WTC11 (cell line): ENCODE measurements around the gene ENTHD1. TPM values are rescaled to one million over a fixed set of nuclear protein-coding genes. Genes with fewer than 3 reads are reported as not detected.

Experiments used
- ATAC-seq: fragments of 200-7000 bp; cut with Tn5 transposase; 2 replicates; pipeline ENCODE4 v1.10.0; 2021; ENCODE audit warnings: mild to moderate bottlenecking, moderate library complexity
- CTCF ChIA-PET: fragments of 300-600 bp; sonication (Branson Sonifier 250); formaldehyde crosslinking; loops from one replicate; lab custom pipeline; 2021; ENCODE audit warnings: antibody characterized with exemption; lab: Charles Lee
- POLR2A ChIA-PET: fragments of 350-600 bp; sonication (Branson Sonifier 250); formaldehyde crosslinking; loops from one replicate; lab custom pipeline; 2021; ENCODE audit warnings: antibody characterized with exemption; lab: Charles Lee
- DNase-seq: peaks from one replicate; pipeline ENCODE4 v3.0.0; 2021; ENCODE audit warnings: low spot score
- H3K27ac Mint-ChIP-seq: 2 replicates; pipeline ENCODE4 v1.8.0; 2021; ENCODE audit warnings: mixed read lengths
- H3K27me3 Mint-ChIP-seq: 2 replicates; pipeline ENCODE4 v1.8.0; 2021; ENCODE audit warnings: low read depth, mild to moderate bottlenecking, moderate library complexity, mixed read lengths
- H3K36me3 Mint-ChIP-seq: 2 replicates; pipeline ENCODE4 v1.8.0; 2021; ENCODE audit warnings: mixed read lengths
- H3K4me1 Mint-ChIP-seq: 2 replicates; pipeline ENCODE4 v1.8.0; 2022; ENCODE audit warnings: mixed read lengths
- H3K4me3 Mint-ChIP-seq: 2 replicates; pipeline ENCODE4 v1.8.0; 2021; ENCODE audit warnings: mild to moderate bottlenecking, moderate library complexity, mixed read lengths
- H3K9me3 Mint-ChIP-seq: 2 replicates; pipeline ENCODE4 v1.8.0; 2021; ENCODE audit warnings: mixed read lengths
- ATF1 ChIP-seq: sonication (generic); formaldehyde crosslinking; IDR thresholded peaks from 2 replicates; pipeline ENCODE4 v1.8.1; 2023; ENCODE audit warnings: mild to moderate bottlenecking, moderate library complexity, missing genetic modification reagents
- ETV6 ChIP-seq: sonication (generic); formaldehyde crosslinking; IDR thresholded peaks from 2 replicates; pipeline ENCODE4 v1.8.1; 2022; ENCODE audit warnings: mild to moderate bottlenecking, missing genetic modification reagents
- FOXP1 ChIP-seq: sonication (generic); formaldehyde crosslinking; IDR thresholded peaks from 2 replicates; pipeline ENCODE4 v1.8.0; 2022; ENCODE audit warnings: missing genetic modification reagents, mild to moderate bottlenecking, moderate library complexity, borderline replicate concordance
- IRF2 ChIP-seq: sonication (generic); formaldehyde crosslinking; IDR thresholded peaks from 2 replicates; pipeline ENCODE4 v1.8.0; 2022; ENCODE audit warnings: low read depth, missing genetic modification reagents, borderline replicate concordance
- JUN ChIP-seq: sonication (generic); formaldehyde crosslinking; IDR thresholded peaks from 2 replicates; pipeline ENCODE4 v1.8.0; 2023; ENCODE audit warnings: mild to moderate bottlenecking, missing genetic modification reagents
- SOX15 ChIP-seq: fragments of 250-450 bp; sonication (Bioruptor Pico); IDR thresholded peaks from 2 replicates; pipeline ENCODE4 v1.9.0; 2021; ENCODE audit warnings: mild to moderate bottlenecking
- TEAD4 ChIP-seq: sonication (generic); formaldehyde crosslinking; IDR thresholded peaks from 2 replicates; pipeline ENCODE4 v1.8.0; 2022; ENCODE audit warnings: mild to moderate bottlenecking, missing genetic modification reagents
- TP53 ChIP-seq: sonication (generic); formaldehyde crosslinking; IDR thresholded peaks from 2 replicates; pipeline ENCODE4 v1.8.1; 2023; ENCODE audit warnings: mild to moderate bottlenecking, missing genetic modification reagents
- ZNF121 ChIP-seq: sonication (generic); formaldehyde crosslinking; IDR thresholded peaks from 2 replicates; pipeline ENCODE4 v1.8.0; 2023; ENCODE audit warnings: missing genetic modification reagents
- total RNA-seq: library from RNA; stranded (reverse); gene quantifications from 3 replicates; pipeline ENCODE4 v1.2.3, GENCODE V29; 2021
- TF ChIP-seq, protein P1 (sequence below): fragments of 250-450 bp; sonication (Bioruptor Pico); IDR thresholded peaks from 2 replicates; pipeline ENCODE4 v1.9.0; 2021; ENCODE audit warnings: mild to moderate bottlenecking
- TF ChIP-seq, protein P2 (sequence below): sonication (generic); formaldehyde crosslinking; IDR thresholded peaks from 2 replicates; pipeline ENCODE4 v1.8.0; 2022; ENCODE audit warnings: mild to moderate bottlenecking, missing genetic modification reagents
- TF ChIP-seq, protein P3 (sequence below): fragments of 250-450 bp; sonication (Bioruptor Pico); IDR thresholded peaks from 2 replicates; pipeline ENCODE4 v1.9.0; 2021; ENCODE audit warnings: mild to moderate bottlenecking
- TF ChIP-seq, protein P4 (sequence below): fragments of 200-600 bp; IDR thresholded peaks from 2 replicates; pipeline ENCODE4 v1.8.0; 2022; ENCODE audit warnings: antibody characterized with exemption
- TF ChIP-seq, protein P5 (sequence below): fragments of 250-450 bp; sonication (Bioruptor Pico); IDR thresholded peaks from 2 replicates; pipeline ENCODE4 v1.8.0; 2021; ENCODE audit warnings: mild to moderate bottlenecking
- TF ChIP-seq, protein P6 (sequence below): sonication (generic); formaldehyde crosslinking; IDR thresholded peaks from 2 replicates; pipeline ENCODE4 v1.8.0; 2022; ENCODE audit warnings: mild to moderate bottlenecking, missing genetic modification reagents
- TF ChIP-seq, protein P7 (sequence below): fragments of 250-450 bp; sonication (Bioruptor Pico); IDR thresholded peaks from 2 replicates; pipeline ENCODE4 v1.9.0; 2021; ENCODE audit warnings: mild to moderate bottlenecking, borderline replicate concordance
- TF ChIP-seq, protein P8 (sequence below): sonication (generic); formaldehyde crosslinking; IDR thresholded peaks from 2 replicates; pipeline ENCODE4 v1.8.1; 2023; ENCODE audit warnings: mild to moderate bottlenecking, missing genetic modification reagents, moderate library complexity
- TF ChIP-seq, protein P9 (sequence below): sonication (generic); formaldehyde crosslinking; IDR thresholded peaks from 2 replicates; pipeline ENCODE4 v1.8.1; 2023; ENCODE audit warnings: mild to moderate bottlenecking, missing genetic modification reagents

ENTHD1 gene
- total RNA-seq, 1 experiment from 2014 or later: not detected

DNA sequence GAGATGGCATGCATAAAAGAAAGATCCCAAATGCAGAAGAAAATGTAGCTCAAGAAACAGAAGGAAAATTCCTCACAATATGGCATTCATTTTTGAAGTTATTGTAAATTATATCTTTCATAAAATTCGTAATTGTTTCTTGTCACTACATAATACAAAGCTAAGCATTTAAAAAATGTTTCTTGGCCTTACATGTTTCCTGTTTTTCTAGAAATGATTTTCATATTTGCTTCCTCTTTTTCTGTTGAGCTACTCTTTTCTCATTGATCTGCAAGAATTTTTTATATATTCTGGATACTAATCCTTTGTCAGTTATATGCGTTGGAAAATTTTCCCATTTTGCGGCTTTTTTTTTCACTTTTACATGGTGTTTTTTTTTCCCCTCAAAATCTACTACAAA lies 48.0 kb downstream of the ENTHD1 start:
- ChIA-PET CTCF (interaction anchor here (1.3 kb wide), 1 partner anchor 87 kb away, joined by 3 read pairs; no protein-coding TSS in a partner anchor), POLR2A (interaction anchor here (0.5 kb wide), 1 partner anchor 305 kb away, joined by 5 read pairs; no protein-coding TSS in a partner anchor)
- H3K27me3 Mint-ChIP-seq: no peaks in the 10 kb centered on the region; the same call in 1 of the 2 replicates
- TF ChIP-seq ATF1 (no peak), FOXP1 (CRISPR knock-in tag) (no peak)
- TF ChIP-seq, protein P1, sequence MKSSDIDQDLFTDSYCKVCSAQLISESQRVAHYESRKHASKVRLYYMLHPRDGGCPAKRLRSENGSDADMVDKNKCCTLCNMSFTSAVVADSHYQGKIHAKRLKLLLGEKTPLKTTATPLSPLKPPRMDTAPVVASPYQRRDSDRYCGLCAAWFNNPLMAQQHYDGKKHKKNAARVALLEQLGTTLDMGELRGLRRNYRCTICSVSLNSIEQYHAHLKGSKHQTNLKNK: no peak
- TF ChIP-seq, protein P2, sequence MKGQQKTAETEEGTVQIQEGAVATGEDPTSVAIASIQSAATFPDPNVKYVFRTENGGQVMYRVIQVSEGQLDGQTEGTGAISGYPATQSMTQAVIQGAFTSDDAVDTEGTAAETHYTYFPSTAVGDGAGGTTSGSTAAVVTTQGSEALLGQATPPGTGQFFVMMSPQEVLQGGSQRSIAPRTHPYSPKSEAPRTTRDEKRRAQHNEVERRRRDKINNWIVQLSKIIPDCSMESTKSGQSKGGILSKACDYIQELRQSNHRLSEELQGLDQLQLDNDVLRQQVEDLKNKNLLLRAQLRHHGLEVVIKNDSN: no peak
- H3K36me3 Mint-ChIP-seq: no peaks in the 10 kb centered on the region
- H3K9me3 Mint-ChIP-seq: no peaks in the 10 kb centered on the region
- no peak for ATAC-seq
- H3K4me3 Mint-ChIP-seq: no peak overlapping the region
- no peak overlapping the region for H3K27ac Mint-ChIP-seq
- no peak for DNase-seq
- H3K4me1 Mint-ChIP-seq: no peaks in the 10 kb centered on the region

DNA sequence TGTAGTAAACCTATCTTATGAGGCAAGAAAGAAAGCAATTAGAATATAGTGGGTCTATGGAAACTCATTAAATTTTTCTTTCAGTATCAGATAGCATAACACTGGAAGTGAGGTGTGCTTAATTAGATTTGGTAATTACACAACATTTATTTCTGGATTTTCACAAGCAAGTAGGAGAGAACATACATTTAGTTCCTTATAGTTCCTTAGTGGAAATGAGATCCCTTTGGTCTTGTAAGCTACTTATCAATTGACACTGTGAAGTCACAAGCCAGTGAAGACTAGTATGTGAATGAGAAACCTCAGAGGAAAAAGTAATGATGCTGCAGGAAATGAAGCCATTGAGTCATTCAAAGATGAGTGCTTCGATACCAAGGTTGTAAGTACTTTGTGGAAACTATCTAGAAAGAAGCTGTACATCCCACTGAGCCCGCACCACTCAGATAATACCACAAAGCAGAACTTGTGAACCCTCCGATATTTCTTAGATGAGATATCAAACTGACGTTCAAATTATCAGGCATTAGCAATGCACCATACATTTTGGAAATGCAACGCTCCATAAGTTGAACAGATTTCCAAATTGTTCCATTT lies 53.5 kb downstream of the ENTHD1 start:
- DNase-seq: no peak
- CTCF ChIA-PET: no interaction called here
- Mint-ChIP-seq H3K4me1 (no peaks in the 10 kb centered on the region), H3K27me3 (no peaks in the 10 kb centered on the region), H3K4me3 (no peak overlapping the region), H3K27ac (no peak overlapping the region), H3K9me3 (no peaks in the 10 kb centered on the region)
- no peak for ATAC-seq
- TF ChIP-seq, protein P3, sequence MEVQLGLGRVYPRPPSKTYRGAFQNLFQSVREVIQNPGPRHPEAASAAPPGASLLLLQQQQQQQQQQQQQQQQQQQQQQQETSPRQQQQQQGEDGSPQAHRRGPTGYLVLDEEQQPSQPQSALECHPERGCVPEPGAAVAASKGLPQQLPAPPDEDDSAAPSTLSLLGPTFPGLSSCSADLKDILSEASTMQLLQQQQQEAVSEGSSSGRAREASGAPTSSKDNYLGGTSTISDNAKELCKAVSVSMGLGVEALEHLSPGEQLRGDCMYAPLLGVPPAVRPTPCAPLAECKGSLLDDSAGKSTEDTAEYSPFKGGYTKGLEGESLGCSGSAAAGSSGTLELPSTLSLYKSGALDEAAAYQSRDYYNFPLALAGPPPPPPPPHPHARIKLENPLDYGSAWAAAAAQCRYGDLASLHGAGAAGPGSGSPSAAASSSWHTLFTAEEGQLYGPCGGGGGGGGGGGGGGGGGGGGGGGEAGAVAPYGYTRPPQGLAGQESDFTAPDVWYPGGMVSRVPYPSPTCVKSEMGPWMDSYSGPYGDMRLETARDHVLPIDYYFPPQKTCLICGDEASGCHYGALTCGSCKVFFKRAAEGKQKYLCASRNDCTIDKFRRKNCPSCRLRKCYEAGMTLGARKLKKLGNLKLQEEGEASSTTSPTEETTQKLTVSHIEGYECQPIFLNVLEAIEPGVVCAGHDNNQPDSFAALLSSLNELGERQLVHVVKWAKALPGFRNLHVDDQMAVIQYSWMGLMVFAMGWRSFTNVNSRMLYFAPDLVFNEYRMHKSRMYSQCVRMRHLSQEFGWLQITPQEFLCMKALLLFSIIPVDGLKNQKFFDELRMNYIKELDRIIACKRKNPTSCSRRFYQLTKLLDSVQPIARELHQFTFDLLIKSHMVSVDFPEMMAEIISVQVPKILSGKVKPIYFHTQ (CRISPR knock-in tag): no peak
- TF ChIP-seq JUN (CRISPR knock-in tag) (no peak), SOX15 (CRISPR knock-in tag) (no peak), ETV6 (CRISPR knock-in tag) (no peak), IRF2 (CRISPR knock-in tag) (no peak), TEAD4 (CRISPR knock-in tag) (no peak)
- TF ChIP-seq, protein P4, sequence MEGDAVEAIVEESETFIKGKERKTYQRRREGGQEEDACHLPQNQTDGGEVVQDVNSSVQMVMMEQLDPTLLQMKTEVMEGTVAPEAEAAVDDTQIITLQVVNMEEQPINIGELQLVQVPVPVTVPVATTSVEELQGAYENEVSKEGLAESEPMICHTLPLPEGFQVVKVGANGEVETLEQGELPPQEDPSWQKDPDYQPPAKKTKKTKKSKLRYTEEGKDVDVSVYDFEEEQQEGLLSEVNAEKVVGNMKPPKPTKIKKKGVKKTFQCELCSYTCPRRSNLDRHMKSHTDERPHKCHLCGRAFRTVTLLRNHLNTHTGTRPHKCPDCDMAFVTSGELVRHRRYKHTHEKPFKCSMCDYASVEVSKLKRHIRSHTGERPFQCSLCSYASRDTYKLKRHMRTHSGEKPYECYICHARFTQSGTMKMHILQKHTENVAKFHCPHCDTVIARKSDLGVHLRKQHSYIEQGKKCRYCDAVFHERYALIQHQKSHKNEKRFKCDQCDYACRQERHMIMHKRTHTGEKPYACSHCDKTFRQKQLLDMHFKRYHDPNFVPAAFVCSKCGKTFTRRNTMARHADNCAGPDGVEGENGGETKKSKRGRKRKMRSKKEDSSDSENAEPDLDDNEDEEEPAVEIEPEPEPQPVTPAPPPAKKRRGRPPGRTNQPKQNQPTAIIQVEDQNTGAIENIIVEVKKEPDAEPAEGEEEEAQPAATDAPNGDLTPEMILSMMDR: no peak
- TF ChIP-seq, protein P5, sequence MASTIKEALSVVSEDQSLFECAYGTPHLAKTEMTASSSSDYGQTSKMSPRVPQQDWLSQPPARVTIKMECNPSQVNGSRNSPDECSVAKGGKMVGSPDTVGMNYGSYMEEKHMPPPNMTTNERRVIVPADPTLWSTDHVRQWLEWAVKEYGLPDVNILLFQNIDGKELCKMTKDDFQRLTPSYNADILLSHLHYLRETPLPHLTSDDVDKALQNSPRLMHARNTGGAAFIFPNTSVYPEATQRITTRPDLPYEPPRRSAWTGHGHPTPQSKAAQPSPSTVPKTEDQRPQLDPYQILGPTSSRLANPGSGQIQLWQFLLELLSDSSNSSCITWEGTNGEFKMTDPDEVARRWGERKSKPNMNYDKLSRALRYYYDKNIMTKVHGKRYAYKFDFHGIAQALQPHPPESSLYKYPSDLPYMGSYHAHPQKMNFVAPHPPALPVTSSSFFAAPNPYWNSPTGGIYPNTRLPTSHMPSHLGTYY (CRISPR knock-in tag): no peak
- TF ChIP-seq, protein P6, sequence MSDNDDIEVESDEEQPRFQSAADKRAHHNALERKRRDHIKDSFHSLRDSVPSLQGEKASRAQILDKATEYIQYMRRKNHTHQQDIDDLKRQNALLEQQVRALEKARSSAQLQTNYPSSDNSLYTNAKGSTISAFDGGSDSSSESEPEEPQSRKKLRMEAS (CRISPR knock-in tag): no peak
- TF ChIP-seq, all 79 proteins: peak for 0
- no peaks in the 10 kb centered on the region for H3K36me3 Mint-ChIP-seq
- POLR2A ChIA-PET: no interaction called here

DNA sequence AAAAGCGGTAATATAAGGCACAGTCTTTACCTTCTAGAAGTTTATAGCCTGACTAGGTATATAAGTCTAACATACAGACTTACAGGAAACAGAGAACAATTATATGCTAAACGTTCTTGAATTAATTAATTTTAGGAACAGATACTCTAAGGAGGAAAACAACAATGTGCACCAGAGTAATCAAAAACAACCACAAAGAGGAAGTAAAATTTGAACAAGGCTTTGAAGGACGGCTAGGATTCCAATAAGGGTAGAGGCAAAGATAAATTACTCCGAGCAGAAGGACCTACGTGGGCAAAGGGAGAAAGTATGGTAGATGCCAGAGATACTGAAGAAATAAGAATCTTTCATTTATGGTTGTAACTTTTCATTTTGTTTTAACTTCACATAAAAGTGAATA lies 54.4 kb downstream of the ENTHD1 start:
- ChIA-PET CTCF (no interaction called here), POLR2A (no interaction called here)
- Mint-ChIP-seq H3K36me3 (no peaks in the 10 kb centered on the region), H3K27me3 (no peaks in the 10 kb centered on the region), H3K27ac (no peak overlapping the region), H3K9me3 (no peaks in the 10 kb centered on the region), H3K4me1 (no peaks in the 10 kb centered on the region), H3K4me3 (no peak overlapping the region)
- DNase-seq (no peak), ATAC-seq (no peak)
- TF ChIP-seq, protein P7, sequence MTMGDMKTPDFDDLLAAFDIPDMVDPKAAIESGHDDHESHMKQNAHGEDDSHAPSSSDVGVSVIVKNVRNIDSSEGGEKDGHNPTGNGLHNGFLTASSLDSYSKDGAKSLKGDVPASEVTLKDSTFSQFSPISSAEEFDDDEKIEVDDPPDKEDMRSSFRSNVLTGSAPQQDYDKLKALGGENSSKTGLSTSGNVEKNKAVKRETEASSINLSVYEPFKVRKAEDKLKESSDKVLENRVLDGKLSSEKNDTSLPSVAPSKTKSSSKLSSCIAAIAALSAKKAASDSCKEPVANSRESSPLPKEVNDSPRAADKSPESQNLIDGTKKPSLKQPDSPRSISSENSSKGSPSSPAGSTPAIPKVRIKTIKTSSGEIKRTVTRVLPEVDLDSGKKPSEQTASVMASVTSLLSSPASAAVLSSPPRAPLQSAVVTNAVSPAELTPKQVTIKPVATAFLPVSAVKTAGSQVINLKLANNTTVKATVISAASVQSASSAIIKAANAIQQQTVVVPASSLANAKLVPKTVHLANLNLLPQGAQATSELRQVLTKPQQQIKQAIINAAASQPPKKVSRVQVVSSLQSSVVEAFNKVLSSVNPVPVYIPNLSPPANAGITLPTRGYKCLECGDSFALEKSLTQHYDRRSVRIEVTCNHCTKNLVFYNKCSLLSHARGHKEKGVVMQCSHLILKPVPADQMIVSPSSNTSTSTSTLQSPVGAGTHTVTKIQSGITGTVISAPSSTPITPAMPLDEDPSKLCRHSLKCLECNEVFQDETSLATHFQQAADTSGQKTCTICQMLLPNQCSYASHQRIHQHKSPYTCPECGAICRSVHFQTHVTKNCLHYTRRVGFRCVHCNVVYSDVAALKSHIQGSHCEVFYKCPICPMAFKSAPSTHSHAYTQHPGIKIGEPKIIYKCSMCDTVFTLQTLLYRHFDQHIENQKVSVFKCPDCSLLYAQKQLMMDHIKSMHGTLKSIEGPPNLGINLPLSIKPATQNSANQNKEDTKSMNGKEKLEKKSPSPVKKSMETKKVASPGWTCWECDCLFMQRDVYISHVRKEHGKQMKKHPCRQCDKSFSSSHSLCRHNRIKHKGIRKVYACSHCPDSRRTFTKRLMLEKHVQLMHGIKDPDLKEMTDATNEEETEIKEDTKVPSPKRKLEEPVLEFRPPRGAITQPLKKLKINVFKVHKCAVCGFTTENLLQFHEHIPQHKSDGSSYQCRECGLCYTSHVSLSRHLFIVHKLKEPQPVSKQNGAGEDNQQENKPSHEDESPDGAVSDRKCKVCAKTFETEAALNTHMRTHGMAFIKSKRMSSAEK (CRISPR knock-in tag): no peak
- TF ChIP-seq, protein P8, sequence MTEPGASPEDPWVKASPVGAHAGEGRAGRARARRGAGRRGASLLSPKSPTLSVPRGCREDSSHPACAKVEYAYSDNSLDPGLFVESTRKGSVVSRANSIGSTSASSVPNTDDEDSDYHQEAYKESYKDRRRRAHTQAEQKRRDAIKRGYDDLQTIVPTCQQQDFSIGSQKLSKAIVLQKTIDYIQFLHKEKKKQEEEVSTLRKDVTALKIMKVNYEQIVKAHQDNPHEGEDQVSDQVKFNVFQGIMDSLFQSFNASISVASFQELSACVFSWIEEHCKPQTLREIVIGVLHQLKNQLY (CRISPR knock-in tag): no peak
- TF ChIP-seq ZNF121 (CRISPR knock-in tag): no peak
- TF ChIP-seq TEAD4 (CRISPR knock-in tag): no peak
- TF ChIP-seq, protein P9, sequence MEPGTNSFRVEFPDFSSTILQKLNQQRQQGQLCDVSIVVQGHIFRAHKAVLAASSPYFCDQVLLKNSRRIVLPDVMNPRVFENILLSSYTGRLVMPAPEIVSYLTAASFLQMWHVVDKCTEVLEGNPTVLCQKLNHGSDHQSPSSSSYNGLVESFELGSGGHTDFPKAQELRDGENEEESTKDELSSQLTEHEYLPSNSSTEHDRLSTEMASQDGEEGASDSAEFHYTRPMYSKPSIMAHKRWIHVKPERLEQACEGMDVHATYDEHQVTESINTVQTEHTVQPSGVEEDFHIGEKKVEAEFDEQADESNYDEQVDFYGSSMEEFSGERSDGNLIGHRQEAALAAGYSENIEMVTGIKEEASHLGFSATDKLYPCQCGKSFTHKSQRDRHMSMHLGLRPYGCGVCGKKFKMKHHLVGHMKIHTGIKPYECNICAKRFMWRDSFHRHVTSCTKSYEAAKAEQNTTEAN (CRISPR knock-in tag): no peak
- no peak for TF ChIP-seq TP53 (CRISPR knock-in tag)
